DND-41 (cell line): ENCODE measurements around the gene CPED1.

Source experiments
- ATAC-seq: fragments of 200-7000 bp; cut with Tn5 transposase; 3 replicates; pipeline ENCODE4 v1.9.1; 2021; ENCODE audit warnings: low read depth; ENCODE audit not compliant: insufficient read depth
- DNase-seq: peaks from one replicate; pipeline ENCODE4 v3.0.0-alpha.2; 2020
- H2AFZ ChIP-seq: 2 replicates; pipeline ENCODE4 v1.6.0; 2012; ENCODE audit warnings: low read depth, low read length
- H3K27ac ChIP-seq: 2 replicates; pipeline ENCODE4 v1.5.1; 2012; ENCODE audit warnings: low read length, inconsistent platforms
- H3K27me3 ChIP-seq: fragments of 200-600 bp; sonication (generic); 2 replicates; pipeline ENCODE4 v1.6.0; 2012; ENCODE audit warnings: low read length, mild to moderate bottlenecking, inconsistent platforms; ENCODE audit not compliant: insufficient read depth, poor library complexity
- H3K36me3 ChIP-seq: 2 replicates; pipeline ENCODE4 v1.5.1; 2012; ENCODE audit warnings: low read length, inconsistent platforms; ENCODE audit not compliant: insufficient read depth
- H3K4me1 ChIP-seq: 2 replicates; pipeline ENCODE4 v1.5.1; 2012; ENCODE audit warnings: mild to moderate bottlenecking, low read length; ENCODE audit not compliant: insufficient read depth
- H3K4me2 ChIP-seq: 2 replicates; pipeline ENCODE4 v1.6.0; 2012; ENCODE audit warnings: mild to moderate bottlenecking, moderate library complexity, low read length, inconsistent platforms; ENCODE audit not compliant: insufficient read depth
- H3K4me3 ChIP-seq, 2 experiments: fragments of 200-600 bp in 1 of 2; shearing (Covaris generic) in 1 of 2; 2 replicates each; pipeline ENCODE4 v1.5.1; 2012 to 2016; ENCODE audit warnings: inconsistent platforms in 2 of 2, low read length in 2 of 2, mild to moderate bottlenecking in 2 of 2, low read depth in 1 of 2, moderate library complexity in 1 of 2
- H3K79me2 ChIP-seq: 2 replicates; pipeline ENCODE4 v1.6.0; 2012; ENCODE audit warnings: low read length, inconsistent platforms; ENCODE audit not compliant: insufficient read depth
- H3K9ac ChIP-seq: 2 replicates; pipeline ENCODE4 v1.6.0; 2012; ENCODE audit warnings: low read depth, mild to moderate bottlenecking, inconsistent platforms, low read length, moderate library complexity
- H3K9me3 ChIP-seq: 2 replicates; pipeline ENCODE4 v1.5.1; 2012; ENCODE audit warnings: low read length, moderate library complexity, mild to moderate bottlenecking, inconsistent platforms; ENCODE audit not compliant: insufficient read depth, severe bottlenecking
- H4K20me1 ChIP-seq: 2 replicates; pipeline ENCODE4 v1.6.0; 2012; ENCODE audit warnings: low read length; ENCODE audit not compliant: insufficient read depth
- CTCF ChIP-seq: IDR thresholded peaks from 2 replicates; pipeline ENCODE4 v1.5.1; 2012; ENCODE audit warnings: borderline replicate concordance, low read length, moderate library complexity, mild to moderate bottlenecking; ENCODE audit not compliant: poor library complexity, severe bottlenecking; ENCODE audit errors: extremely low read depth
- EZH2 ChIP-seq: IDR thresholded peaks from 3 replicates; pipeline ENCODE4 v1.6.1; 2012; ENCODE audit warnings: borderline replicate concordance, low read depth, mild to moderate bottlenecking, moderate library complexity, low read length, inconsistent platforms; ENCODE audit not compliant: severe bottlenecking

CPED1 gene

GRCh38 chr7:121322460-121322859, 333.9 kb downstream of the CPED1 start:
- Histone ChIP-seq H3K4me2 (no peak overlapping the region), H3K9me3 (no peaks in the 10 kb centered on the region), H3K79me2 (no peaks in the 10 kb centered on the region), H3K4me1 (no peaks in the 10 kb centered on the region), H3K9ac (no peak overlapping the region), H3K27ac (no peak overlapping the region), H3K27me3 (no peaks in the 10 kb centered on the region), H2AFZ (no peak overlapping the region), H3K4me3 (no peak overlapping the region), H3K36me3 (no peaks in the 10 kb centered on the region), H4K20me1 (no peaks in the 10 kb centered on the region)
- ATAC-seq, result no peak
- DNase-seq, result no peak
- no peak for TF ChIP-seq EZH2
- no peak for TF ChIP-seq CTCF

- Histone ChIP-seq H3K4me2 (no peak overlapping the region), H3K27me3 (no peaks in the 10 kb centered on the region), H2AFZ (no peak overlapping the region), H3K9ac (no peak overlapping the region), H3K9me3 (no peaks in the 10 kb centered on the region), H3K36me3 (no peaks in the 10 kb centered on the region), H3K79me2 (no peaks in the 10 kb centered on the region), H3K4me1 (no peaks in the 10 kb centered on the region), H3K27ac (no peak overlapping the region), H3K4me3 (no peak overlapping the region), H4K20me1 (no peaks in the 10 kb centered on the region)
- TF ChIP-seq EZH2 (no peak), CTCF (no peak)
- ATAC-seq (no peak), DNase-seq (no peak)
Measured at GRCh38 chr7:121323515-121324302, 335.2 kb downstream of the CPED1 start.

DNA sequence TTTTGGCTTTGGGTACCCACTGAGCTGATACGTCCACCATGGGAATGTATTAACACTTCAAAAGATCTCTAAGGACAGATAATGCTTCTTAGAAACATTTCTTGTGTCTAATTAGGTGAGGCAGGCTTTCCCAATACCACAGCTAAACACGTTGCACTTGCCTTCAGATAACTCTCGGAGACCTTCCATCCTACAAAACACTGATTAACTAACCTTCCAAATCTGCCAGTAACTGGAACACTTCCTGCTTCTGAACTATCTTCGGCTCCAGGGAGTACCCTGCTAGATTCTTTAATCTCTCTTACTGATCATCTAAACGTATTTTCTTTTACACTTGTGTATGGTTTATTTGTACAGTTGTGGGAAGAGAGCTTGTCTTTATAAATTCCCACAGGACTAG, 339.2 kb downstream of the CPED1 start:
- no peaks in the 10 kb centered on the region for H3K9me3 ChIP-seq
- no peaks in the 10 kb centered on the region for H3K4me1 ChIP-seq
- no peak overlapping the region for H3K4me2 ChIP-seq
- ATAC-seq (no peak), DNase-seq (no peak)
- no peak overlapping the region for H3K9ac ChIP-seq
- H3K36me3 ChIP-seq, result no peaks in the 10 kb centered on the region
- H2AFZ ChIP-seq, result no peak overlapping the region; the same call in 1 of the 2 replicates
- TF ChIP-seq CTCF, result no peak
- no peak for TF ChIP-seq EZH2
- no peak overlapping the region for H3K4me3 ChIP-seq
- H4K20me1 ChIP-seq, result no peaks in the 10 kb centered on the region
- no peaks in the 10 kb centered on the region for H3K27me3 ChIP-seq
- no peaks in the 10 kb centered on the region for H3K79me2 ChIP-seq
- no peak overlapping the region for H3K27ac ChIP-seq
